GM21447 (cell line): Measurements from ENCODE around the gene MYRIP.

Experiments
- ATAC-seq: cut with Tn5 transposase; IDR thresholded peaks from one replicate; pipeline ENCODE4 v1.9.1; 2021; ENCODE audit not compliant: unreplicated experiment

MYRIP gene

GRCh38 chr3:39900462-39901002 is 91.1 kb downstream of the MYRIP start:
- no peak for ATAC-seq

GRCh38 chr3:39903253-39903652 is 93.8 kb downstream of the MYRIP start:
- ATAC-seq = no peak

- no peak for ATAC-seq
These were observed 96.4 kb downstream of the MYRIP start for GRCh38 chr3:39905788-39906187.

- ATAC-seq = no peak
These were observed 98.6 kb downstream of the MYRIP start for GRCh38 chr3:39907981-39908380.

GRCh38 chr3:39910135-39910534 is 100.7 kb downstream of the MYRIP start:
- ATAC-seq = no peak

- no peak for ATAC-seq
These were observed 101.5 kb downstream of the MYRIP start for GRCh38 chr3:39910826-39911464.

- ATAC-seq = no peak
These were observed 102.3 kb downstream of the MYRIP start for GRCh38 chr3:39911465-39912309.

GRCh38 chr3:39915027-39915426 is 105.6 kb downstream of the MYRIP start:
- no peak for ATAC-seq

- ATAC-seq = peak; percentile 84
These were observed 107.8 kb downstream of the MYRIP start for GRCh38 chr3:39917065-39917773.

- no peak for ATAC-seq
These were observed 109.9 kb downstream of the MYRIP start for GRCh38 chr3:39919281-39919680.

- ATAC-seq = no peak
These were observed 110.9 kb downstream of the MYRIP start for GRCh38 chr3:39920271-39920670.

- no peak for ATAC-seq
These were observed 118.1 kb downstream of the MYRIP start for GRCh38 chr3:39927479-39927878.

GRCh38 chr3:39933986-39934693 is 124.7 kb downstream of the MYRIP start:
- no peak for ATAC-seq

- no peak for ATAC-seq
These were observed 125.3 kb downstream of the MYRIP start for GRCh38 chr3:39934696-39935095.

- ATAC-seq = no peak
These were observed 125.9 kb downstream of the MYRIP start for GRCh38 chr3:39935261-39935660.

- ATAC-seq = no peak
These were observed 127.4 kb downstream of the MYRIP start for GRCh38 chr3:39936848-39937247.

- no peak for ATAC-seq
These were observed 127.9 kb downstream of the MYRIP start for GRCh38 chr3:39937315-39937714.

GRCh38 chr3:39937874-39938273 is 128.5 kb downstream of the MYRIP start:
- ATAC-seq = peak; percentile 86

- ATAC-seq = no peak
These were observed 132.5 kb downstream of the MYRIP start for GRCh38 chr3:39941931-39942330.

- no peak for ATAC-seq
These were observed 151.2 kb downstream of the MYRIP start for GRCh38 chr3:39960515-39961191.
